ENCODE results near the gene NADK.

The NADK gene

GRCh38 chr1:1786836-1787605 lies 8.8 kb upstream of the NADK start:
- DNase-seq, result no peak

- no peak for DNase-seq
Observed at GRCh38 chr1:1785666-1786065, 7.4 kb upstream of the NADK start.

GRCh38 chr1:1784933-1785332 lies 6.7 kb upstream of the NADK start:
- DNase-seq, result no peak

GRCh38 chr1:1783320-1783719 lies 5.0 kb upstream of the NADK start:
- no peak for DNase-seq

- DNase-seq, result no peak
Observed at GRCh38 chr1:1782399-1783221, 4.3 kb upstream of the NADK start.

GRCh38 chr1:1781526-1781903 lies 3.2 kb upstream of the NADK start:
- no peak for DNase-seq

GRCh38 chr1:1780598-1781525 lies 2.6 kb upstream of the NADK start:
- no peak for DNase-seq

- no peak for DNase-seq
Observed at GRCh38 chr1:1779691-1780597, 1.7 kb upstream of the NADK start.

- DNase-seq, result no peak
Observed at GRCh38 chr1:1779320-1779675, 1.0 kb upstream of the NADK start.

GRCh38 chr1:1778663-1779319 lies 521 bp upstream of the NADK start:
- no peak for DNase-seq

GRCh38 chr1:1777583-1777899 lies 729 bp downstream of the NADK start:
- DNase-seq, result no peak

GRCh38 chr1:1776672-1777582 lies 1.3 kb downstream of the NADK start:
- no peak for DNase-seq

- no peak for DNase-seq
Observed at GRCh38 chr1:1775327-1776226, 2.7 kb downstream of the NADK start.

GRCh38 chr1:1773874-1774273 lies 4.4 kb downstream of the NADK start:
- DNase-seq, result no peak

GRCh38 chr1:1771096-1771495 lies 7.2 kb downstream of the NADK start:
- DNase-seq, result no peak

- DNase-seq, result no peak
Observed at GRCh38 chr1:1770102-1770501, 8.2 kb downstream of the NADK start.

- no peak for DNase-seq
Observed at GRCh38 chr1:1768249-1768992, 9.8 kb downstream of the NADK start.

GRCh38 chr1:1764876-1765470 lies 13.3 kb downstream of the NADK start:
- DNase-seq, result no peak

Data from NCI-H1092 treated with DMSO at 0.1 percent for 48 hours (cell line).